Stimulated activated CD8-positive, alpha-beta memory T cell treated with anti-CD3 and anti-CD28 coated beads, Interleukin-15, amount 100 ng/mL, for 4 hours (primary cell): ENCODE data around the gene SLC3A2.
"Not testable (repeated sequence)": the region's sequence is repeated elsewhere in the genome, so short reads cannot be mapped to it uniquely, and the experiment has no call there.

Source experiments
- DNase-seq, 2 donors: peaks; one replicate each; pipeline ENCODE4 v3.0.0-alpha.2; 2020; ENCODE audit warnings: low read depth in 2 of 2

Gene SLC3A2

DNA sequence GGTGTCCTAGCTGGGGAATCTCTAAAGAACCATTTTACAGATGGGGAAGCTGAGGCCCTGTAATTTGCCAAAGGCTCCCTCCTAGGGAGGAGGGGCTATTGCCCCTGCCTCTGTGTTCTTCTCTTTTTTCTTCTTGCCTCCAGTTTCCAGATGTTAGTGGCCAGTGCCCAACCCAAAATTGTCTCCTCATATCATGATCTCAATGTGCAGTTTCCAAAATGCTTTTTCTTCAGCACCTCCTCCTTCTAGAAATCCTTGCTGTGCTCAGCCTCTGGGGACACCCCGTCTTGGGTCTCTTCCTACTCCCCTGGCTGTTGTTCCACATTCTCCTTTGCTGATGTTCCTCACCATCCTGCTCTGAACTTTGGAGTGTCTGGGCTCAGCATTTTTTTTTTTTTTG, 50.0 kb downstream of the SLC3A2 start:
- DNase-seq = no peak

DNA sequence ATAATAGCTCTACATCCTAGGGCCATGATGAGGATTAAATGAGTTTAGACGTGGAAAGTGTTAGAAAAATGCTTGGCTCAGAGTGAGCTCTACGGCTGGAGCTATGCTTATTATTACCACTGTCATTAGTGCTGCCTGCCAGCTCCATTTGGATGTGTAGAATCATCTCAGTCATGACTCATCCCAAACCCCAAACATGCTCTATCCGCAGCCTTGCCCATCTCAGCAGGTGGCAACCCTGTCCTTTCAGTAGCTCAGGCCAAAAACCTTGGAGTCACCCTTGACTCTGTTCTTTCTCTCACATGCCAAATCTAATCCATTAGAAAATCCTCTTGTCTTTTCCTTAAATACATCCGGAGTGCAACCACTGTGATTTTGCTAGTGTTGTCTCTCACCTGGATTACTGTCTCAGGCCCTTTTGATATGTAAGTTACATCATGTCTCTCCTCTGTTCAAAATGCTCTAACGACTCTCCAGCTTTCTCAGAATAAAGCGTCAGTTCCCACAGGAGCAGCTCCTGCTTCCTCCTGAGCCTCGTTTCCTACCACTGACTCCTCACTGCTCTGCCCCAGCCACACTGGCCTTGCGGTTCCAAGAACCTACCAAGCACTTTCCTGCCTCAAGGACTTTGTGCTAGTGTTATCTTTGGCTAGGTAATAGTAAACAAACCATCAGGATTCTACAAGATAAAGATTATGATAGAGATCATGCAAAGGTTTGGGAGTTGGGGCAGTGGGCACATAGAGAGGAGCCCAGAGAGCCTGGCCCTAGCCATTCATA, 51.0 kb downstream of the SLC3A2 start:
- DNase-seq = no peak

DNA sequence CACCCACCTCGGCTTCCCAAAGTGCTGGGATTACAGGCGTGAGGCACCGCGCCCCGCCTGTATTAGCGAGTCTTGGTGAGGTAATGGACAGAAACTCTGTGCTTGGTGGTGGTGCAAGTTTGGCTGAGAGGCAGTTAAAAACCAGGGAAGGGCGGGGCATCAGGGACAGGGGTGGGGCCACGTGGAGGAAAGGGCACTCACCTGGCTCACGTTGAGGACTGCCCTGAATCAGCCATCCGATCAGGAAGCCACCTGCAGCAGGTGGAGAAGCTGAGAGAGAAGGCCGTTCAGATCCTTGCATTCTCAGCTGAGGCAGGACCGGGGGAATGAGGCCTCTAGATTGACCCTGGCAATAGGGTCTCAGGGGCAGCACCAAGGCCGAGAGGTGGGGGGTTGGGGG, 52.6 kb downstream of the SLC3A2 start:
- no peak for DNase-seq

DNA sequence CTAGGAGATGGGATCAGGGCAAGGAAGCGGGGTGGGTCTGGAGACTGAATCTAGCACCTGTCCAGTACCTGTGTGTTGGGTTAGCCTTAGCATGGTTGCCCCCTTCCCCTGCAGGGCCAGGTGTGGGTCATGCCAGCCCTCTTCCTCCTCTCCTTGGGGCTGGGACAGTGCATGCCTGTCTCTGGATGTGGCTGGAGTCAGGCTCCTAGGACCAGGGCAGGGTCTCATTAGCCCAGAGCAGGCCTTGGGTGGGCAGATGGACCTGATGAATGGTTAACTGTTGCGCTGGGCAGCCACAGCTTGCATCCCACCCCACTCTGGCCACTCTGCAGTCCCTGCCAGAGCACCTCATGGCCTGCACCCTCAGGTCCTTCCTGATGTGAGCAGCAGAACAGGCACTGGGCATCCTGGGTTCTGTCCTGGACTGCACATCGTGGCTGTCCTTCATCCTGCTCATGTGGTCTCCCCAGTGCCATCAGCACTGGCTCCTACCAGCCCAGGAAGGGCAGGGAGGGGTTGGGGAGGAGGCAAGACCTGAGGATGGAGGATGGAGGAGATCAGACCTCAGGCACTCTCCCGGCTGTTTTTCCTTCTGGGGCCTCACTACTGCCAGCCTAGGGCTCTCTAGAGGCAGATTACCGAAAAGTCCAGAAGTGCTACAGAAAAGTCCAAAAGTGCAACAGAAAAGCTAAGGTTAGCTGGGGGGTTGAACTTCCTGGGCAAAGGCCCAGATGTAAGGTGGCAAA, 53.2 kb downstream of the SLC3A2 start:
- no peak for DNase-seq

DNA sequence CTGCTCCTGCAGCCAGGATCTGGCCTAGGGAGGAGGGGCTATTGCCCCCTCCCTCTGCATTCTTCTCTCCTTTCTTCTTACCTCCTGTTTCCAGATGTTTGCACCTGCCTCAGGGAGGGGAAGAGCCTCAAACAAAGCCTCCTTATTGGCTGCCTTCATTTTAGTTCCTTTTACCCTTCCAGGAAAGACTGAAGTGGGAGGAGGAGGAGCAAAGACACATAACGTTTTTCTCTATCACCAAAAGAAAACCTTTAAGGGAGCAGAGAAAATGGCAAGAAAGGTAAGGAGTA, 53.7 kb downstream of the SLC3A2 start:
- no peak for DNase-seq

DNA sequence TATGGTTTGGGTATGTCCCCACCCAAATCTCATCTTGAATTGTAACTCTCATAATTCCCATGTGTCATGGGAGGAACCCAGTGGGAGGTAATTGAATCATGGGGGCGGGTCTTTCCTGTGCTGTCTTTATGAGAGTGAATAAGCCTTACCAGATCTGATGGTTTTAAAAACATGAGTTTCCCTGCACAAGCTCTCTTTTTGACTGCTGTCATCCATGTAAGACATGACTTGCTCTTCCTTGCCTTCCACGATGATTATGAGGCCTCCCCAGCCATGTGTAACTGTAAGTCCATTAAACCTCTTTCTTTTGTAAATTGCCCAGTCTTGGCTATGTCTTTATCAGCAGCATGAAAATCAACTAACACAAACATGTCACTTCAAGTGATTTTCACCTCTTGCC, 56.8 kb downstream of the SLC3A2 start:
- DNase-seq = not testable (repeated sequence)
